Brain microvascular endothelial cell (primary cell): ENCODE data around the gene PARD6A.

ENCODE experiments used
- DNase-seq: peaks from one replicate; pipeline ENCODE4 v3.0.0-alpha.2; 2020
- H3K27ac ChIP-seq: fragments of 250-450 bp; sonication (Bioruptor Pico); 2 replicates; pipeline ENCODE4 v1.5.1; 2020; ENCODE audit warnings: mild to moderate bottlenecking, moderate library complexity
- H3K27me3 ChIP-seq: fragments of 250-450 bp; sonication (Bioruptor Pico); replicated peaks from 2 replicates; pipeline ENCODE4 v1.5.1; 2020; ENCODE audit warnings: mild to moderate bottlenecking
- H3K36me3 ChIP-seq: fragments of 250-450 bp; sonication (Bioruptor Pico); replicated peaks from 2 replicates; pipeline ENCODE4 v1.5.1; 2020; ENCODE audit warnings: mild to moderate bottlenecking
- H3K4me3 ChIP-seq: 2 replicates; pipeline ENCODE4 v1.5.1; 2011; ENCODE audit warnings: low read depth, mild to moderate bottlenecking, control low read depth, low read length, moderate library complexity
- CTCF ChIP-seq: IDR thresholded peaks from 2 replicates; pipeline ENCODE4 v1.5.1; 2011; ENCODE audit warnings: low read depth, mild to moderate bottlenecking, moderate library complexity, low read length, control low read depth, inconsistent platforms; ENCODE audit errors: missing control alignments
- in situ Hi-C: cut with HindIII; loops from 2 replicates; pipeline ENCODE4 v1.10.0; 2017; ENCODE audit warnings: low sequenced_read_pairs, low pct_ligation_motif_present

The PARD6A gene

GRCh38 chr16:67675999-67676398, 15.2 kb downstream of the PARD6A start:
- no peak overlapping the region for H3K27ac ChIP-seq
- no peak for TF ChIP-seq CTCF
- H3K4me3 ChIP-seq, result no peak overlapping the region
- no peak for DNase-seq
- in situ Hi-C loops, result no loop called here
- H3K27me3 ChIP-seq, result no peaks in the 10 kb centered on the region
- peaks cover 18% of the 10 kb centered on the region for H3K36me3 ChIP-seq

- no peak overlapping the region for H3K4me3 ChIP-seq
- no peak overlapping the region for H3K27ac ChIP-seq
- no peaks in the 10 kb centered on the region for H3K27me3 ChIP-seq
- no peak for TF ChIP-seq CTCF
- no peak for DNase-seq
- in situ Hi-C loops, result no loop called here
- H3K36me3 ChIP-seq, result peaks cover 18% of the 10 kb centered on the region
These were observed 15.8 kb downstream of the PARD6A start for GRCh38 chr16:67676516-67676915.

GRCh38 chr16:67676939-67677338, 16.2 kb downstream of the PARD6A start:
- in situ Hi-C loops, result no loop called here

GRCh38 chr16:67677712-67678111, 17.0 kb downstream of the PARD6A start:
- H3K4me3 ChIP-seq, result no peak overlapping the region
- peaks cover 18% of the 10 kb centered on the region for H3K36me3 ChIP-seq
- H3K27ac ChIP-seq, result no peak overlapping the region
- in situ Hi-C loops, result no loop called here
- DNase-seq, result no peak
- no peak for TF ChIP-seq CTCF
- H3K27me3 ChIP-seq, result no peaks in the 10 kb centered on the region

More at GRCh38 chr16:67676939-67677338, 16.2 kb downstream of the PARD6A start:
- Histone ChIP-seq H3K27me3 (no peaks in the 10 kb centered on the region), H3K36me3 (peaks cover 18% of the 10 kb centered on the region), H3K4me3 (no peak overlapping the region), H3K27ac (no peak overlapping the region)
- no peak for TF ChIP-seq CTCF
- no peak for DNase-seq

GRCh38 chr16:67678354-67679023, 17.7 kb downstream of the PARD6A start:
- TF ChIP-seq CTCF, result no peak
- DNase-seq, result no peak
- no peak overlapping the region for H3K4me3 ChIP-seq
- in situ Hi-C loops, result no loop called here
- H3K27ac ChIP-seq, result no peak overlapping the region
- no peaks in the 10 kb centered on the region for H3K27me3 ChIP-seq
- peaks cover 24% of the 10 kb centered on the region for H3K36me3 ChIP-seq
